ENCODE results near the gene BBX.
A peak's percentile ranks its signal among the peaks of the same experiment; 100 is the strongest.

Gene BBX

DNA sequence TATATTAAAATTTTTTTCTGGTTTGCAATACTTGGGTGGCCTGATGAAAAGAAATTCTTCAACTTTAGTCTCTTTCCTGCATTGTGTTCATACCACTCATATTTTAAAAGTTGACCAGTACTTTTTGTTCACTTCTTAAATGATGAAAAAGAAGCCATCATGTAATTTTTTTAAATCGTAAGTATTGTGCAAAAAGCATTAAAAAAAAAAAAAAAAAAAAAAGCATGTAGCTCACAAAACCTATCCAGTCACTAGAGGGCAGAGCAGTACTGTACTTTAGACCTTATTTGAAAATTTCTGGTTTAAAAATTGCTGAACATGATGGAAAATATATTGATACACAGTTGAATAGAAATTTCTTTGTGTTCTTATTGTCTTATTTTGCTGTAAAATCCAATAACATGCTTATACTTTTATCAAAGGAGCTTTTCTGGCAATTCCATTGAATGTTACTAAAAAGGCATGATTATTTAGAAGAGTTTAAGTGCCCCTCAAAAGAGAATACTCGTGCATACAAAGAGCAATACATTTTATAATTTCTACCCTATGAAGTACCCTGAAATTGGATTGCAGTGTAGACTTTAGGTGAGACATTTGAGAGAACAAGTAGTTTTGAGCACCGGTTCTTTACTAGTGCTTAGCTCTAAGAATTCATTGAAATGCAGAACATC lies 137.7 kb downstream of the BBX start:
- DNase-seq, result peak; percentile 9

DNA sequence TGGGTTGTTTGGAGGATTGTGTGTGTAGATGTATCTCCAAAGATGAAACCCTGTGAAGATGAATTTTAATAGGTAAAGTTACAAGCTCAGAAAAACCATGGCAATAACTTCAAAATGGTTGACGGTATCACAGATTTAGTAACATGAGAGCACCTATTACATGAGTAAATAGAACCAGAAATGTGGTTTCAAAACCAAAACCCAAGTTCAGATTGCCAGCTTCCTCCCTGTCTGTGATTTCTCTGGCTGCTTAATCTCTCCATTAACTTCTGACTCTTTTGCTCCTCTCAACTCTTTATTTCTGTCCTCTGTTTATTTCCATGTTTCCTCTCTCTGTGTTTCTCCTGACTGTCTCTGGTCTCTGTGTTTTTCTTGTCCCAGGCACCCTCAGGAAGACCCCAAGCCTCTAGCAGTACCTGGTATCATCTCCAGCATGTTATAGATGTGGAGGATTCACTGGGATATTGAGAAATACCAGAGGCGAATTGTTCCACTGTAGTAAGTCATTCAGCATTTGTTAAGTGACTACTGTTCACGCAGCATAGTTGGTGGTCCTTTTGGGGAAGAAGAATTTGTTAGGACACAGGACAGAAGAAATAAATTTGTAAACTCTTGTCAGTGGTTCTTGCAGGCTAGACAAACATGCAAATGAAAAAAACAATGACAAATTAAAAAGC lies 138.8 kb downstream of the BBX start:
- DNase-seq, result no peak

DNA sequence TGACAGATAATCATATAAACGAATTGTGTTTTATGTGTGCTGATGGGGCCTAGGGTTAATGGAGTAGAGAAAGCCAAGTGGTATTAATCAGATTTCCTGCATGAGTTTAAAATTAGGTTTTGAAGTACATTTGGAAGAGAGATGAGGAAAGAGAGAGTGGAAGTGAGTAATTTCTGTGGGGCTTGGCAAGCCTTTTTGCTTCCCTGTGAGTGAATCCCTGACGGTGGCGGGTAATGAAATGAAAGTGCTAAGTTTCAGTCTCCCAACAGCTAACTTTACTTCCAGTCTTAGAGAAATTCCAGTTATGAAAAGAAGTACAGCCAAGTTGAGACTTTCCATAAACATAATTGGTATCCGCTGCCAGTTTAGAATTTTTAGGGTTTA lies 139.4 kb downstream of the BBX start:
- DNase-seq, result no peak

DNA sequence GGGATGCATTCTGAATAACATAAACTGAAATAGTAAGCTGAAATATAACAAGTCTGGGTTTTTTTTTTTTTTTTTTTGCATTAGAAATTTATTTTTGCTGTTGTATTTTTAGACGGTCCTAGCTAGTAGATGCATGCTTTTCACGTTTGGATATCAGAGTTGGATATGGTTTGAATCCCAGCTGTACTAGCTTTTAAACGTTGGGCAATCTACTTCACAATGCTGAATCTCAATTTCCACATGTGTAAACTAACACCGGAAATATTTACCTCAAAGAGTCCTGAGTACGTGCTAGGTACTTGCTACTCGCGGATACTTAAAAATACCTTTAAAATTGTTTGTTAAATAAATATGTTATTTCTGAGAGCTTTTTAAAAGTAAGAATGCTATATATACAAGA lies 139.8 kb downstream of the BBX start:
- no peak for DNase-seq

DNA sequence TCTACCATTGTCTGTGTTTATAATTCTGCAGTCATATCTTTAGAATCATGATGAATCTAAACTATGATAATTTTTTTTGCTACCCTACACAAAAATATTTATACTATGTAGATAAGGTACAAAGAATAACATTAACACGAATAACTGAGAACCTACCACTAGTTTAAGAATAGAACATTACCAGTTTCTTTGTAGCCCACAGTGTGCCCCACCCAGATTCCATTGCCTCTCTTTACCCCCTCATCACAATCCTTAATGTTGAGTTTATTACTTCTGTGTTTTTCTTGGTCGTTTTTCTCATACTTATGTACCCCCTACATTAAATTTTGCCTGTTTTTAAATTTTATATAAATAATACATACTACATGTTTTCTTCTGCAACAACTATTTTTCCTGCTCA lies 140.5 kb downstream of the BBX start:
- no peak for DNase-seq

DNA sequence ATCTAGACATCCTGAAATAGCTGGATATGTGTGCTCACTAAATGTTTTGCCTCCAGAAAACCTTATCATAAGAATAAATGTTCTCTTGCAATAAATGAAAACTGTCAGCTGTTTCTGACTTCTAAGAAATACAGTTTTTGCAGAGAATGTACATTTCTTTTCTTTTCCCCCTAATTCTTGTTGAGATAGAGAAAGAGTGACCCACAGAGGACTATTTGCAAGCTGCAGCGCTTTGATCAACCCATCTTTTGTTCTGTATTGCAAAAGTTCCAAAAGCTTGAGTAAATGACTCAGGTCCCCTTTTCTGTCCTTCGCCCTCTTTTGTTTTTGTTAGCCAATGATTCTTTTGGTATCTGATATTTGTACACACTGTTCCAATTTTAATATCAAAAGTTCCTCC lies 141.9 kb downstream of the BBX start:
- no peak for DNase-seq

DNA sequence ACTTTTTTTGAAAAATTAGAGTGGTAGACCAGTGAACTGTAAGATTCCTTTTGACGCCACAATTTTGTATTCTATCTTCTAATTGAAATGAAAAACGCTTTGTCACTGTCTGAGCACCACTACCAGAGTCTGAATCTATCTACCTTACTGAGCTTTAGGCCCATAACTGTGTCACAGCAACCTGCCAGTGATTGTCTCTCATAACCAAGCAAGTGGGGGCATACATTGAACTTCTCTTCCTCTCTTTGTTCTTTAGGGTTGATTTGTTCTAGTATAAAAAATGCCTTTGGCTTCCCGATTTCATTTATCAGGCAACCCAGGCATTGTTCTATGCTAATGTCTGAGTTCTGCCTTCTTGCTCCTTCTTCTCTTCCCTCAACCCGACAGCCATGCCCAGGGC lies 142.6 kb downstream of the BBX start:
- DNase-seq, result no peak

DNA sequence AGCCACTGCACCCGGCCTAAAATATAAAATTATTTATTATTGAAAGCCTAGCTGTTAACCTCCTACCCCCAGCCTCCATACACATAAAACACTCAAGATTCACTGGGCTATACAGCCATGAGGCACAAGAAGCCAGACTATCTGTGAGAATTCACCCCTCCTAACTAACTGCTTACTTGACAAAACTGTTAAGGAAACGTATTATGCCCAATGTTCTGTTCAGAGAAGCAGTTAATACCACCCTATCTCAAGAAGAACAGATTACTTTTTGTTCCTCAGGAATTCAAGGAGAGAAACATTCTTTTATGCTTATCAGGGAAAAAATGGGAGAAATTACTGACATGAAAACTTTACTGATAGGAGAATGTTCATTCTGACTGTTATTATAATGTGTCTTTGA lies 144.1 kb downstream of the BBX start:
- DNase-seq, result no peak

DNA sequence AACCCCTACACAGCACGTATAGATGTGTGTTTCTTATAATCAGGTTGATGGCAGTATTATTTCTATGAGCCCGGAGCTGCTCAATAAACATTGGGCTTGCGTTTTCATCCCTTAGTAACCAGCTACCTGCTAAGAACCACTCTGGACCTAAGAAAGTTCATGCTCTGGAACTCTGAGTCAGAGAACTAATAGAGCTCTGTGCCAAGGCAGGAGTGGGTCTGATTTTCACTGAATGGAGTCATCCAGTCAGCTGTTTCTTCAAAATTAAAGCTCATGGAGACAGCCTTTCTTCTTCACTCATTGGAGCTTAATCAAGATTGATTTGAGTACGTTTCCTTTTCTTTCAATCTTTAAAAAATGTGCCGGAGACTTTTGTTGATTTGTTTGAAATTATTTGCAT lies 145.7 kb downstream of the BBX start:
- DNase-seq, result no peak

DNA sequence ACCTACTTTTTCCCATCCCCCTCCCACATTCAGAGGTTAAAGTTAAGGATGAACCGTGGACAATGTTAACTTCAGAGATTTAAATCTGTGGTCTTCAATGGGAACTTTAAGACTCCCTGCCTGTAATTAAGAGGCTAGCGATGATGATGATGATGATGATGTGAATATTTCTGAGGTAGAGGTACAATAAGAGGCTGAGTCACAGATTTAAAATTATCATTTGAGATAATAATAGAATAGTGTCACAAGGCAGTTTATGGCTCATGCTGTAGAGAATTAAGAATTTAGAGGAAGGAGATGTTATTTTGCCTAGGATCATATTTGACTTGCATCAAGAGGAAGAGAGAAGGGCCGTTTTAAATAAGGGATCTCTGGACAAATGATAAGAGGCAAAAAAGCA lies 146.2 kb downstream of the BBX start:
- no peak for DNase-seq

DNA sequence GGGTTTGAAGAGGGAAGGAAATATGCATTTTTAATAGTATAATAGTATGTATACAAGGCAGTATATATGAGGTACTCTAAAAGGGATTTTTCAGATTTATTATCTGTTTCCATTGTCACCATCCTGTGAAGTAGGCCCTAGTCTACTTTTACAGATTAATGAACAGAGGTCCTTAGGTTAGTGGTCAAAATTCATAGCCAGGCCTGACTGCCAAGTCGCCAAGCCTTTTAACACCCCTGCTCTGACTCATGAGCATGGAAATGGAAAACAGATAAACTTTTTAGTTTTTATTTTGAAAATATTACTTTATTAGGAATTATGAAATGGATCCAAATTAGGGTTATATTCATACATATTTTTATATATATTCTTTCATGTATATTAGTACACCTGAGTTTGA lies 146.9 kb downstream of the BBX start:
- DNase-seq, result no peak

DNA sequence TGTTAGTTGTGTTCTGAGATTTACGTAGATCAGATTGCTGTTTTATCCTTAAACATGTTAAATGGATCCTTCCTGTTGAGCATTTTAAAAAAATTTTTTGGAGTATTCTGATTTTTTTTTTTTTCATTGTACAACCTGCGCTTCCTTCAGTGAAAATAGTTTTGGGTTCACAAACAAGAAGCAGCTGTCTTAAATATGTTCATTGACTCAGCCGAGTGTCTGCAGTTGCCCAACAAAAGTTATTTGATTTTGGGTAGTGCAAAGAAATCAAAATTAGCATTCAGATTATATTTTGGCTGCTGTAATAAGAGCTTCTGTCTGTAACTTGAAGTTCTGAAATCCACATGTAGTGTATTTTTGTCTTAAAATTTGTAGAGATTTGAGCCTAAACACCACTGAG lies 148.2 kb downstream of the BBX start:
- DNase-seq, result no peak

DNA sequence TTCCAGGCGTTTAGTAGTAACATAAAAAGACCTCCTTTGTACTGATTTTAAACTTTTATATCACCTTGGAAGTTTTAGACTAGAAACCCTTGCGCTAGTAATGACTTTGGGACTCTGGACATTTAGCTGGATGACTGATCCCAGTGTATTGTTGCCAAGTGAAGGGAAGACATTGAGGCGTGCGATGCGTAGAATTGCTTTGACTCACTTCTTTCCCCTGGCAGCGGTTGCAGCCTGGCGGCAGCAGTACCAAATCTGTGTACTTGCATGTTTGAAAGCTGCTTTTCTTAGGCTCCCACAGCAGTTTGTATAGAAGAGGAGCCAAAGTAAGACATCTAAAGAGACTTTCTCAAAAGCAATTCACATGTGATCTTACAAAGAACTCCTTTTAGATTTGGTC lies 151.6 kb downstream of the BBX start:
- no peak for DNase-seq

DNA sequence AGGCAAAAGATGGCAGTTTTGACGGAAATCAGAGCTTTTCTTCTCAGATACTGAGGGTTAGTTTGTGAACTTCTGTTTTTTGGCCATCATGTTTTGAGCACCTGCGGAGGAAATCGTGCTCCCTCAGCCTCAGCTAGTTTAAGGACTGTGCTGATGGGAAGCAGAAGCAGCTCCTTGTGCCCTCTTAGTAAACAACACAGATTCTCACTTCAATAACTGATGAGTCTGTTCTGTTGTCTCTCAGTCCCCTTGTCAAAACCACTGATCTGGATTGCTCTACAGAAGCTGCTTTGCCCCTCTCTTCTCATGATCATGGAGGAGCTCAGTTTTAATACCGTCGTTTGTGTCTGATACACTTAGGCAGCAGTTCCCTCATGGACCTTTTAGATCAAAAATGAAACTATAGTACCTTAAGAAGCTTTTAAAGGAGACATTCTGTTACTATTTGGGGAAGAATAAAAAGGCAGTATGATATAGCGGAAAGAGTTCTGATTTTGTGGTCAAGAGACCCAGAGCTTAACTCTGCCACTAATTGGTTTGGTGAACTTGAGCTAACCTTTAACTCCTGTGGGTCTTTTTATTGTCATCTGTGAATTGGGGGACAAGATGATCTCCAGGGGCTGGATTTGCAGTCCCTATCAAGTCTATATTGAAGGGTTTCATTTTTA lies 152.6 kb downstream of the BBX start:
- DNase-seq, result no peak

DNA sequence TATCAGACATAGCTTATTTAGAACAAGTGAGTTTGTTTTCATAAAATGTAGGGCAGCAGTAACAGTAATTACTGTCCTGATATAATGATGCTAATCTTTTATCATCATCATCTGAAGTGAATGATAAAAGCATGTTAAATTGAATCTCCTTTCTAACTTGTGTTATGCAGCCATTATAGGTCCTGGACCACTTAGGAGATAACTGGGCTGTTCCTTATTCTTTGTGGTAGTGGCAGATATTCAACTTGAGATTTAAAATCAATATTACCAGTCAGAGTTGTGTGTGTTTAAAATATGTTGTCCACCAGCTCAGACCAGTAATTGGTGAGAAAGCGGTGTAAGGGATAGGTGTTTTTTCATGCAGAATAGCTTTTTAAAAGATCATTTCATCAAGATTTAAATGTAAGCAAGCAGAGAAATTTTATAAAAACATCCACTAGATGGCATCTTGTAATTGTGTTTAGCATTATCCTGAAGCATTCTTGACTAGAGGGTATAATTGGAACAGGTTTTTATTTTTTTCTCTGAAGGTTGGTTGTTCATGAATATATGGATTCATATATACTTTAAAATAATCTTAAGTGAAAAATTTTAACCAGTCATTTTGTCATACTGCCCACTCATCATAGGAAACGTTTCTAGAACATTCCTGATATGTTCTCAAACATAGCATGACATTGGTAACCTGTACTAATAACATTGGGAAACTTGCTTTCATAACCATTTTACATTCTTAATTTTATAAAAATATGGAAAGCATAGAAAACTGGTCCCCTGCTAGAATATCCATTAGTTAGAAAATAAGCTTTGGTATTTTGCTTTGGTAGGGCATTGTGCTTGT lies 153.9 kb downstream of the BBX start:
- peak; percentile 57 for DNase-seq

DNA sequence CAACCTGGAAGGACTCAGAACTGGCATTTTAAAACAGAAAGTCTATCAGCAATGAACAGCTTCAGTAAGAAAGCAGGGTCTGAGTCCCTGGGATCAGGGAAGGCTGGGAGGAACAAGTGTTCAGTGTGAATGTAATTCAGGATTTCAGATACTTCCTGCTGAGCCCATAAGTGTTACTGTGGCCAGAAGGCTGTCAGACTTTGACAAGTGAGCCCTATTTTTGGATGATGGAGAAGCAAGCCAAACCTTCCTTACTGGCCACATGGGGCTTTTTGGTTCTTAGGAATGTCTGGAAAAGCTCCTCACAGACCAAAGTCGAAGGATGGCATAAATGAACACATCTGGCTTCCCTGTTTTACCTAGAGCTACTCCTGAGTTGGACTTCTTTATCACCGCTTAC lies 157.2 kb downstream of the BBX start:
- DNase-seq, result no peak

DNA sequence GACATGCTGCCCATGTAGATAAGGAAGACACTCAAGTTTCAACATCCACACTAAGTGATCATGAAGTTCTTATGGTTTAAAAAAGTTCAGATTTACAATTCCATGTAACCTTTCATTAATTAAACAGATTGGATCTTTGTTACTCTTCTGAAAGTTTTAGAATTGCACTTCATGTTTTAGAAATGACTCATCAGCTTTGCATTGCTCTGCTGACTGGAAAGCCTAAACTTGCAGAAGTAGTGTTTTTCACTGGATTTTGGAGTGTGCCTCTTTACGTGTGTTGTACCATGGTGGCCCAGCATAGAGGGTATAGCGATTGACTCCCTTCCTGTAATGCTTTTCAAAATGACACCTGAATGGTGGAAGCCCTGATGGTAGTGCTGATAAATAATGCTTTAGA lies 157.9 kb downstream of the BBX start:
- no peak for DNase-seq

DNA sequence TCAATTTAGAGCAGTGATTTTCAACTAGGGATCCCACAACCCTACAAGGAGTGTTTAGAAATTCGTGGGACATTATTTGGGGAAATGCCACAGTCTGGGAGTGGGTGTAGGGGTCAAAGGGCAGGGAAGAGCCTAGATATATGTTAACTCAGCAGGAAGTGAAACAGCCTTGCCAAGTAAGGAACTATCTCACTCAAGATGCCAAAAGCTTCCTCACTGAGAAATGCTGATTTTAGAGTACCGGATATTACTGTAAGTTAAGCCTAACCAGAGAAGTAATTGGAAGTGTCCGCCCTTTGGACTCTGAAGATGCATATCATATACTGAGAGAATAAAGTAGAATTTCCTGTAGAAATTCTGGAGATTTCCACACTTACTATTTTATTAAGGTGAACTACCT lies 158.6 kb downstream of the BBX start:
- DNase-seq, result no peak

DNA sequence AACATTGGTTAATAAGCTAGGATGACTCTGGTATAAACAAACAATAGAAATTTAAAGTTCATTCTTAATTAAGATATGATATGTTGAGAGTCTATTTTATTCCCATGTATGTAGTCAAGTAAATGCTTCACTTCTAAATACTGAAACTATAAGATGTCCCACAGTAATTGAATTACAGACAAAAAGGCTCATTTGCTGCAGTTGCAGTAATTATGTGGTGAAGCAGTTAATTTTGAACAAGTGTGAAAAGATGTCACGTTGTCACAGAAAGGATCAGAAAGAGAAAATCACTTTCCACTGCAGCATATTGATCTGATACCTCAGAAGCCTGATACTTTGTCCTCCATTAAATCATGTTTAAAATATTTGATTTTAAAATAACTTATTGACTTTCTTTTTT lies 159.8 kb downstream of the BBX start:
- no peak for DNase-seq

DNA sequence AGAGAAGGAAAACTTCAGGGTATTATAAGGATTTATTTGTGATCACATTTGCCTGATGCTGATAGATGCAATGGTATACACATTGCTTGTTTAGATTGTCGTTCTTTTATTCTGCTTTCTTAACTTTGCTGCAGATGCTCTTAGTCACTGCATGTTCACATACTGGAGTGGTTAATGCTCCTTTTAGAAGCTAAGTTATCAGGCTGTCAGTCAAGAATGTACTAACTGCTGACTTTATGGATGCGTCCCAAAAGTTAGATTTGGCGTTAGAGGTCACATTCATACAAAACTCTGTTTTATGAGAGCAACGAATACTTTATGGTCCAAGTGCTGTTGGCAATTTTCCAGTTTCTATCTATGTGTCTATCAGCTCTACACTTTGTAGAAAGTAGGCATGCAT lies 160.7 kb downstream of the BBX start:
- no peak for DNase-seq

DNA sequence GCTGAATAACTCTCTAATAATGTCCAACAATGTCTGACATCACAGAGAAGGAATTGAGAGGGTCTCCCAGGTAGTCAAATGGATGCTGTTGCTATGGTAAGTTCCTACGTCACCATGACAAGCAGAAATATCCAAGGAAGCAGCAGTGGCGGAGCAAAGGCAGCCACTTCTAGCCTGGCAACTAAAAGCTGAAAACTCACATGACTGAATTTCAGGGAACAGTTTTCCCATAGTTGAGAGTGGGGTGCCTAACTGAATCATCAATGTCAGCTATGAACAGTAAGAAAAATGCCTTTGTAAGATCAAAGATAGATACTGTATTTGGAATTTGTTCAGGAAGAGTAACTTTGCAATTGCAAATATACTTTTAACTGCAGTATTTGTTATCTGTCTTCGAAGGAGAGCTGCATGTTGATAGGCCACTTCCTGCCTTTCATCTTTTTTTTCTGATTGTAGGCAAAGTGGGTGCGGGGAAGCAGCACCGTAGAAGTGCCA lies 161.7 kb downstream of the BBX start:
- DNase-seq, result no peak

DNA sequence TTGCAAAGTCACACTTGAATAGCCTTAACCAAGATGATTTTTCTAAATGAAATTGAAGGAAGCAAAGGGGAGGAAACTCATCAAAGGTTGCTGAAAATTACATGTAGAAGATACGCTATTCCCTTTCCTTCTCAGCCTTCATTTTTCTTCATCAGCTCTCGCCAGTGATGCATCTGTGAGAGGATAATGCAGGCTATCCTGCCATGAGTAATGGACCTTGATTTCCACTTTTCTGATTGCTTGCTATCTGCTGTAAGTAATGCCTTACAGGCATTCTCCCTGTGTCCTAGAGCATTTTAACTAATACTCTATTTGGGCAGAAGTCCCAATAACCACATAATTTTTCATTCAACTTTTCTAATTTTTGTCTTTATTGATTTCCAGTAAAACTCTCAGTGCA lies 162.6 kb downstream of the BBX start:
- no peak for DNase-seq

DNA sequence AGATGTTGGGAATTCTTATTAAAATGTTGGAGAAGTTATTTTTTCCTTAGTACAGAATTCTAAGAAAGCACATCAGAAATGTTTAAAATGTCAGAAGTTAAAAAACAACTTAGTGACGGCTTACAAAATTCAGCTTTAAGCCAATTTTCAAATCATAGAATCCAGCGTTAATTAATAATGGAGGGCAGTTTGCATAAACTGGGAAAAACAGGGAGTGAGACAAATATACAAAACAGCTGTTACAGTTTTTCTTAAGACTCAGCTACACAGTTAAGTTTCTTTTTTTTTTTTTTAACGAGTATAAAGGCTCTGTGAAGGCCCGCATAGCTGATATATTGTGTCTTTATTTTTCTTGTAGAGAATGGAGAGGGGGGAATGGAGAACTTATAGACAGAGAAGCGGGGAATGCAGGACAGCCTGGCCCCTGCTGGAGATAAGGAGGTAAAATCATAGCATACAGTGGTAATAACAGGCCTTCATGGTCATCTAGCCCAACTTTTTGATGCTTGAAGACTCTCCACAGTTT lies 164.4 kb downstream of the BBX start:
- DNase-seq, result no peak

Data from NCI-H1092 treated with DMSO at 0.1 percent for 48 hours (cell line).